GM19452 (cell line): ENCODE data around the gene ACSL3.
A peak's percentile ranks its signal among the peaks of the same experiment; 100 is the strongest.
"Not testable (repeated sequence)": the region's sequence is repeated elsewhere in the genome, so short reads cannot be mapped to it uniquely, and the experiment has no call there.

Experiments used
- ATAC-seq: cut with Tn5 transposase; IDR thresholded peaks from one replicate; pipeline ENCODE4 v1.9.1; 2021; ENCODE audit not compliant: unreplicated experiment

Gene ACSL3

GRCh38 chr2:222860740-222861410, at the start of gene ACSL3:
TSS of gene ACSL3 (plus strand) at chr2:222861036. CDS start at chr2:222908773, 47,737 bp downstream.
- ATAC-seq: peak; percentile 99

- no peak for ATAC-seq
Measured at GRCh38 chr2:222811828-222812227, 49.0 kb upstream of the ACSL3 start.

DNA sequence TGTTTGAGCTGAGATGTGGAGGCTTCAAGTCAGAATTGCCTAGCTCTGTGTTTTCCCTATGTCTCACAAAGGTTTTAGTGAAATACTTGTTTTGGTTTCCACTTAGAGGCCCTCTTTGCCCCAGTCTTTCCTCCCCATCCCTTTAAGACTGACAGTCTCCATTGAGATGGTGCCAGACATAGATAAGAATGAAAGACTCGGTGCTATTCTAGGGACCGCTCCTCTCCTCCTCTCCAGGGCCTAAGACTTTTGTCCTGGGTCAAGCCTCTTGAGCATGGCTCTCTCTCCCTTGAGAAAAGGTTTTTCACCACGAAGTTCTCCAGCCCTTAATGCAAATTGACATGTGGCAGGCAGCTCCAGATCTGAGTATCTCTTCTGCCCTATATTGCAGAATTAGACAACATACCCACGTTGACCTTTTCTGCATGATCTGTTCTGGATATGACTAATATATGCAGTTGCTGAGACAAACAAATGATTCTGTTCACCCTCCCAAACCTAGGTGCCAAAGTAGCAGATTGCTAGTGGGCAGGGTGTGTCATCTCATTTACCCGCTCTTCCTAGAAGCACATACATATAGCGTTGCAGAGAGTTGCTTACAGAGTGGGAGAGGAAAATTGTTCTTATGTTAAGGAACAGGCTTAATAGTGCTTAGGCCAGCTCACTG, 47.5 kb upstream of the ACSL3 start:
- peak; percentile 98 for ATAC-seq

GRCh38 chr2:222819722-222820333, 41.0 kb upstream of the ACSL3 start:
- no peak for ATAC-seq

GRCh38 chr2:222823183-222823930, 37.5 kb upstream of the ACSL3 start:
- no peak for ATAC-seq

- ATAC-seq: no peak
Measured at GRCh38 chr2:222825031-222825430, 35.8 kb upstream of the ACSL3 start.

- ATAC-seq: no peak
Measured at GRCh38 chr2:222827417-222827816, 33.4 kb upstream of the ACSL3 start.

GRCh38 chr2:222828572-222828971, 32.3 kb upstream of the ACSL3 start:
- ATAC-seq: no peak

DNA sequence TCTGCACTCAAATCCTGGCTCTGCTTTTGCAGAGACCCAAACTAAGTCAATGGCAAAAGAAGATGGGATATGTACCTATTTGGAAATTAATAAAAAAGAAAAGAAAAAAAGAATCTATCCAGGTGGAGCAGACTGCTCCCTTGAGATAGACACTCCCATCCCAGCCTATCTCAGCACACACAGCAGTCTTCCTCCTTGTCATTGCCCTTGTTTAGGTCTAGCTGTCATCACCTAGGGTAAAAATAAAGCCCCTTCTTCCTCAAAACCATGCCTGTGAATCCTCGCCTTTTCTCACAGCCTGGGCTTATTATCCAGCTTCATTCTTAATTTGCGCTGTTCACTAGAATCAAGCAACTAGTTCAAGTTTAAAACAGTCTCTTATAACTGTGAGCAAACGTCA, 30.7 kb upstream of the ACSL3 start:
- ATAC-seq: no peak

- no peak for ATAC-seq
Measured at GRCh38 chr2:222833410-222833809, 27.4 kb upstream of the ACSL3 start.

DNA sequence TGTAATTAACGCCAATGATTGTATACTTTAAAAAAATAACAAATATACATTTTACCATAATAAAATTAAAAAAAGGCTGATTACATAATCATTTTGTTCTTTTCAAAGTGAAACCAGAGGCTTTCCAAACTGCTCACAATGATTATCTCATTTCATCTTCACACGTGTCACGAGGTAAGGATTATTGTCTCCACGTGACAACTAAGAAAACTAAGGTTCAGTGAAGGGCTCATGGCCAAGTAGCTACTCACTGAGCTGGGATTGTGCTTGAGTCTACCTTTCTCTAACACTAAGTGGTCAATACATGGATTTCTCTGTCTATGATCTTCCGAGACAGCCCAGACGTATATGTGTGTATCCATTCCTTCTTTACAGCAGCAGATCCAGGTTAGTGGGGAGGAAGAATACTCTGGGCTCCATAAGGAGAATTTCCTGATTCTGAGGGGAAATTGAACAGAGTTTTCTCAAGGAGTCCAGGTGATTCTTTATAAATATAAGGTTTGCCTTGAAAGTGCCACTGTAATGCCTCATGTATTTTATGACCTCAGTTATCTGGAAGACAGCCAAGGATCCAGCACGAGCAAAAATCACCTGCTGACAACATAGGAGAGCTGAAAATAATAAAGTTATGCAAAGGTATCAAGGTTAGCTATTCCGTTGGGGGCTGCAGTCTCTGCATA, 25.6 kb upstream of the ACSL3 start:
- no peak for ATAC-seq

- no peak for ATAC-seq
Measured at GRCh38 chr2:222835823-222836151, 25.0 kb upstream of the ACSL3 start.

DNA sequence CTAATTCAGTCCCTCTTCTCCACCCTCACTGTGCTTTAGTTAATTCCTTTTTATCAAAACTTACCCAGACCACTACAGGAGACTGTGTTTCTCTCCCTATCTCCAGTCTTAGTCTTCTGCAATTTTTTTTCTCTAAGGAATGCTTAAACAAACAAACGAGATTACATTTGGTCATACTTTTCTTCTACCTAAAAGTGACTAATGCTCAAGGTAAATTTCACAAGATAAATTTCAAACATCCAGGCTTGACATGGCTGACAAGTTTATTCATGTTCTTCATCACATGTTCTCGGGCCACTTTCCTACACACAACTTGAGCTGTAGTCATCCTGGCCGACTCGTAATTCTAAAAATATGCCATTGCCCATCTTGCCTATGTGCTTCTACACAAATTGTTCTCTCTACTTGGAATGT, 23.2 kb upstream of the ACSL3 start:
- ATAC-seq: no peak

- ATAC-seq: no peak
Measured at GRCh38 chr2:222840060-222840802, 20.6 kb upstream of the ACSL3 start.

DNA sequence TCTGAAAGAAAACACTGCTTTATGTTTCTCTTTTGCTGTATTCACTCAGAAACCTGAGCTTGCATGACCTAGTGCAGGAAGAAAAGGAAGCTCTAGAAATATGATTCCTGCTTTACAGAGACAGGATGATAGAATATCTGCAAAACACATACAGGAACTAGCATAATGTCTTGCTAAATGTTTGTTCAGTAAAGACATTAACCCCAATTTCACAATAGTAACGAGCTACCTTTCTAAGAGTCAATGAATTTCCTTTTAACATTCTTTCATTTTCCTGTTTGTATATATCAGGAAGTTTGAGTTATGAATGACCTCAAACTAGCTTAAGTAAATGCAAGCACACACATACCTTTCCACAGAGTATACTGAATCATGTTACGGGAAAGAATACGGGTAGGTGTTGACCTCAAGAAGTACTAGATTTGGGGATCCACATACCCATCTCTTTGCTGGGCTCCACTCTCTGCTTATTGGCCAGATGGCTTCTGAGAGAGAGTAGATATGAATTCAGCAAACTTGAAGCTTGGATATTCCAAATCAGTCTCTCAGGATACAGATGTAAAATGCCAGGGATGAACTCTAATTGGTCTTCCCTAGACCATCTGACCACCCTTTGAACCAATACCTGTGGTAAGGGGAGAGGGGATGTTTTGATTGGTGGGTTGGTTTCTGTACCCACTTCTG, 18.2 kb upstream of the ACSL3 start:
- no peak for ATAC-seq

DNA sequence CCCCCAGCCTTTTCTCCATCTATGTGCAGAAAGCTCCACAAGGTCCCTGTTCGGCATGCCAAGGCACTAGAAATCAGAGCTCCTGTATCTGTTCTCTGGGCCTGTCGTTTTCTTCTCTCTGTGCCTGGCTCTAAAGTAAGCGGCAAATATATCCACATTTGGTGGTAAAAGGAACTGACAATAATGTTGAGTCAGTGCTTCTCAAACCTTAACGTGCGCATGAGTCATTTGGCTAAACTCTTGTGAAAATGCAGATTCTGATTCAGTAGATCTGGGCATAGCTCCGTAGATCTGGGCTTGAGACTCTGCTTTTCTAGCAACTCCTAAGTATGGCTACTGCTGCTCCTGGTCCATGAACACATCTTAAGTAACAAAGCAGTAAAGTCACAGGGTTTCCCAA, 16.5 kb upstream of the ACSL3 start:
- ATAC-seq: no peak

- ATAC-seq: not testable (repeated sequence)
Measured at GRCh38 chr2:222845314-222845713, 15.5 kb upstream of the ACSL3 start.

DNA sequence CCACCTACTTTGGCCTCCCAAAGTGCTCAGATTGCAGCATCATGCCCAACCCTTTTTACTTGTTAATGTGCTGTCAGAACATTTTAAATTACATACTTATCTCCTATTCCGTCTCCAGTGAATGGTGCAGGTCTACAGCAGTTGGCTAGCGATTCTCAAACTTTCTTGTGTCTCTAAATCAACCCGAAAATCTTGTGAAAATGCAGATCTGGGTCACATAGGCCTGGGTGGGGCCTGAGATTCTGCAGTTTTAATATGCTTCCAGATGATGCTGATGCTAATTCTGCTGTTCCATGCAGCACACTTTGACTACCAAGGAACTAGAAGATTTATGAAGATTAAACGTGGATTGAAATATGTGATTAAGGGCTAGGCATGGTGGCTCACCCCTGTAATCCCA, 14.8 kb upstream of the ACSL3 start:
- ATAC-seq: no peak

- not testable (repeated sequence) for ATAC-seq
Measured at GRCh38 chr2:222848031-222848430, 12.8 kb upstream of the ACSL3 start.

DNA sequence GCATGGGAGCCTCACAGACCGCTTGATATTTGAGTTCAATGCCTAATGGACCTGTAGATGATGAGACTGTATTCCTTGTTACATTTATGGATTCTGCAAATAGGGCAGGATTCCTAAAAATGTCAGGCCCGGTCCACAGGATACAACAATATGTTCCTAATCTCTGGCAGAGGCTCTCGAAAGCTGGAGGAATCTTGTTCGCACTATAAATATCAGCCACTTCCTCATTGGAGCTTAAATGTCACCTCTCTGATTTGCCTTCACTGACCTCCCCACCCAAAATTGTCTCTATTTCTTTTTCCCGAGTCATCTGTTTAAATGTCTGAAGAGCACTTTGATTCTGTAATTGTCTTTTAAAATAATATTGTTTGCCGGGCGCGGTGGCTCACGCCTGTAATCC, 12.0 kb upstream of the ACSL3 start:
- no peak for ATAC-seq
